Activated CD4-positive, alpha-beta memory T cell treated with anti-CD3 and anti-CD28 coated beads for 36 hours (primary cell): ENCODE results near the gene TAF1C. TPM values are rescaled to one million over a fixed set of nuclear protein-coding genes. Genes with fewer than 3 reads are reported as not detected.

ENCODE experiments used
- CTCF ChIA-PET: fragments of 350-600 bp; sonication (Branson Sonifier 250); formaldehyde crosslinking; loops from one replicate; lab custom pipeline; 2021; ENCODE audit warnings: antibody characterized with exemption, inconsistent platforms; lab: Charles Lee
- POLR2A ChIA-PET: fragments of 350-600 bp; sonication (Branson Sonifier 250); formaldehyde crosslinking; loops from one replicate; lab custom pipeline; 2021; ENCODE audit warnings: antibody characterized with exemption; lab: Charles Lee
- DNase-seq: peaks from one replicate; pipeline ENCODE4 v3.0.0-alpha.2; 2020
- H3K27ac Mint-ChIP-seq: one replicate; pipeline ENCODE4 v1.8.0; 2021; ENCODE audit warnings: mixed read lengths
- H3K27me3 Mint-ChIP-seq: one replicate; pipeline ENCODE4 v1.8.0; 2021; ENCODE audit warnings: mixed read lengths
- H3K36me3 Mint-ChIP-seq: one replicate; pipeline ENCODE4 v1.8.0; 2021; ENCODE audit warnings: mixed read lengths
- H3K4me1 Mint-ChIP-seq: one replicate; pipeline ENCODE4 v1.8.0; 2021; ENCODE audit warnings: low read depth, mixed read lengths
- H3K4me3 Mint-ChIP-seq: one replicate; pipeline ENCODE4 v1.8.0; 2021; ENCODE audit warnings: mild to moderate bottlenecking, mixed read lengths
- H3K9me3 Mint-ChIP-seq: one replicate; pipeline ENCODE4 v1.8.0; 2021; ENCODE audit warnings: mixed read lengths
- intact Hi-C: fragments of 100-400 bp; cut with micrococcal nuclease; formaldehyde crosslinking; loops from one replicate; pipeline ENCODE4 v1.15.1; 2023
- total RNA-seq, 2 experiments: library from RNA; stranded (reverse); gene quantifications; one replicate each; pipeline ENCODE4 v1.2.3, GENCODE V29; 2021

The TAF1C gene
- 10 to 100 TPM; 44.7 to 48.1 TPM for total RNA-seq

GRCh38 chr16:84186685-84187437 lies at the start of gene TAF1C:
Gene TAF1C (minus strand): TSS chr16:84187057. CDS start chr16:84184988, 2,069 bp downstream.
- CTCF ChIA-PET, result interaction anchor here (0.6 to 5.2 kb wide), 43 partner anchors 8 to 320 kb away, joined by 3 to 103 read pairs (median 4); partner anchors contain the start of genes DNAAF1, HSDL1 and MBTPS1
- Mint-ChIP-seq H3K4me1 (peaks cover 22% of the 10 kb centered on the region), H3K4me3 (peak within 1 kb of the TSS; percentile 96), H3K27ac (peak within 1 kb of the TSS; percentile 86), H3K36me3 (peaks cover 8% of the 10 kb centered on the region), H3K9me3 (no peaks in the 10 kb centered on the region), H3K27me3 (no peaks in the 10 kb centered on the region)
- peak; percentile 94 for DNase-seq
- POLR2A ChIA-PET, result interaction anchor here (2.0 kb wide), 1 partner anchor 70 kb away, joined by 11 read pairs; the partner anchor contains the start of gene MBTPS1
- intact Hi-C loops, result loop anchor here (1.0 to 10.0 kb wide), 6 partner anchors 10 to 1710 kb away; partner anchors contain the start of genes IRF8, MEAK7 and OSGIN1

- Mint-ChIP-seq H3K27ac (no peak overlapping the region), H3K4me3 (no peak overlapping the region)
- intact Hi-C loops, result no loop called here
These were observed 47.7 kb upstream of the TAF1C start for GRCh38 chr16:84234321-84235241.

GRCh38 chr16:84233748-84234147 lies 46.9 kb upstream of the TAF1C start:
- H3K4me1 Mint-ChIP-seq, result no peaks in the 10 kb centered on the region
- H3K27me3 Mint-ChIP-seq, result peaks cover 4% of the 10 kb centered on the region
- no peak for DNase-seq
- no peak overlapping the region for H3K4me3 Mint-ChIP-seq
- no peaks in the 10 kb centered on the region for H3K9me3 Mint-ChIP-seq
- H3K27ac Mint-ChIP-seq, result no peak overlapping the region
- POLR2A ChIA-PET, result interaction anchor here (0.6 kb wide), 1 partner anchor 10 kb away, joined by 3 read pairs; no protein-coding TSS in a partner anchor
- CTCF ChIA-PET, result no interaction called here
- intact Hi-C loops, result no loop called here
- no peaks in the 10 kb centered on the region for H3K36me3 Mint-ChIP-seq

More at GRCh38 chr16:84234321-84235241, 47.7 kb upstream of the TAF1C start:
- ChIA-PET CTCF (no interaction called here), POLR2A (interaction anchor here (0.6 kb wide), 1 partner anchor 9 kb away, joined by 3 read pairs; no protein-coding TSS in a partner anchor)
- H3K27me3 Mint-ChIP-seq, result peaks cover 7% of the 10 kb centered on the region
- H3K36me3 Mint-ChIP-seq, result no peaks in the 10 kb centered on the region
- H3K4me1 Mint-ChIP-seq, result no peaks in the 10 kb centered on the region
- H3K9me3 Mint-ChIP-seq, result no peaks in the 10 kb centered on the region
- no peak for DNase-seq

GRCh38 chr16:84232969-84233368 lies 46.1 kb upstream of the TAF1C start:
- no peak overlapping the region for H3K27ac Mint-ChIP-seq
- intact Hi-C loops, result no loop called here
- CTCF ChIA-PET, result interaction anchor here (1.0 kb wide), 1 partner anchor 45 kb away, joined by 3 read pairs; no protein-coding TSS in a partner anchor

GRCh38 chr16:84232060-84232459 lies 45.2 kb upstream of the TAF1C start:
- no peak overlapping the region for H3K4me3 Mint-ChIP-seq
- CTCF ChIA-PET, result interaction anchor here (0.7 to 1.0 kb wide), 2 partner anchors 45 to 59 kb away, joined by 3 read pairs; no protein-coding TSS in a partner anchor
- no peaks in the 10 kb centered on the region for H3K36me3 Mint-ChIP-seq
- H3K27ac Mint-ChIP-seq, result no peak overlapping the region
- peaks cover 10% of the 10 kb centered on the region for H3K27me3 Mint-ChIP-seq
- no peak for DNase-seq
- POLR2A ChIA-PET, result no interaction called here
- intact Hi-C loops, result no loop called here
- H3K4me1 Mint-ChIP-seq, result no peaks in the 10 kb centered on the region
- no peaks in the 10 kb centered on the region for H3K9me3 Mint-ChIP-seq

More at GRCh38 chr16:84232969-84233368, 46.1 kb upstream of the TAF1C start:
- no peak for DNase-seq
- Mint-ChIP-seq H3K4me1 (no peaks in the 10 kb centered on the region), H3K9me3 (no peaks in the 10 kb centered on the region), H3K27me3 (peaks cover 5% of the 10 kb centered on the region), H3K36me3 (no peaks in the 10 kb centered on the region), H3K4me3 (no peak overlapping the region)
- POLR2A ChIA-PET, result no interaction called here

GRCh38 chr16:84229471-84229870 lies 42.6 kb upstream of the TAF1C start:
- H3K27ac Mint-ChIP-seq, result no peak overlapping the region
- ChIA-PET CTCF (no interaction called here), POLR2A (no interaction called here)
- H3K4me3 Mint-ChIP-seq, result no peak overlapping the region
- no peaks in the 10 kb centered on the region for H3K9me3 Mint-ChIP-seq
- no peaks in the 10 kb centered on the region for H3K4me1 Mint-ChIP-seq
- peaks cover 24% of the 10 kb centered on the region for H3K27me3 Mint-ChIP-seq
- intact Hi-C loops, result no loop called here
- DNase-seq, result no peak
- H3K36me3 Mint-ChIP-seq, result no peaks in the 10 kb centered on the region

- Mint-ChIP-seq H3K36me3 (no peaks in the 10 kb centered on the region), H3K4me3 (no peak overlapping the region), H3K4me1 (no peaks in the 10 kb centered on the region), H3K27ac (no peak overlapping the region), H3K27me3 (peaks cover 25% of the 10 kb centered on the region), H3K9me3 (no peaks in the 10 kb centered on the region)
- DNase-seq, result no peak
- POLR2A ChIA-PET, result no interaction called here
- intact Hi-C loops, result no loop called here
- CTCF ChIA-PET, result no interaction called here
These were observed 41.5 kb upstream of the TAF1C start for GRCh38 chr16:84228256-84228838.

- intact Hi-C loops, result no loop called here
- Mint-ChIP-seq H3K4me3 (no peak overlapping the region), H3K9me3 (no peaks in the 10 kb centered on the region), H3K27me3 (peaks cover 25% of the 10 kb centered on the region), H3K4me1 (no peaks in the 10 kb centered on the region), H3K27ac (no peak overlapping the region), H3K36me3 (no peaks in the 10 kb centered on the region)
- CTCF ChIA-PET, result no interaction called here
- DNase-seq, result no peak
- POLR2A ChIA-PET, result no interaction called here
These were observed 40.7 kb upstream of the TAF1C start for GRCh38 chr16:84227548-84227947.

GRCh38 chr16:84226026-84226425 lies 39.2 kb upstream of the TAF1C start:
- POLR2A ChIA-PET, result no interaction called here
- CTCF ChIA-PET, result no interaction called here
- H3K4me1 Mint-ChIP-seq, result no peaks in the 10 kb centered on the region
- H3K36me3 Mint-ChIP-seq, result no peaks in the 10 kb centered on the region
- H3K9me3 Mint-ChIP-seq, result no peaks in the 10 kb centered on the region
- no peak overlapping the region for H3K27ac Mint-ChIP-seq
- DNase-seq, result no peak
- intact Hi-C loops, result no loop called here
- H3K4me3 Mint-ChIP-seq, result no peak overlapping the region
- H3K27me3 Mint-ChIP-seq, result peaks cover 22% of the 10 kb centered on the region

GRCh38 chr16:84225571-84225970 lies 38.7 kb upstream of the TAF1C start:
- Mint-ChIP-seq H3K27ac (no peak overlapping the region), H3K36me3 (no peaks in the 10 kb centered on the region), H3K4me1 (no peaks in the 10 kb centered on the region), H3K4me3 (no peak overlapping the region), H3K27me3 (peaks cover 22% of the 10 kb centered on the region), H3K9me3 (no peaks in the 10 kb centered on the region)
- intact Hi-C loops, result no loop called here
- ChIA-PET POLR2A (no interaction called here), CTCF (no interaction called here)
- no peak for DNase-seq

GRCh38 chr16:84225126-84225525 lies 38.3 kb upstream of the TAF1C start:
- peaks cover 22% of the 10 kb centered on the region for H3K27me3 Mint-ChIP-seq
- no peaks in the 10 kb centered on the region for H3K36me3 Mint-ChIP-seq
- ChIA-PET POLR2A (no interaction called here), CTCF (no interaction called here)
- DNase-seq, result no peak
- H3K9me3 Mint-ChIP-seq, result no peaks in the 10 kb centered on the region
- intact Hi-C loops, result no loop called here
- H3K4me3 Mint-ChIP-seq, result no peak overlapping the region
- H3K4me1 Mint-ChIP-seq, result no peaks in the 10 kb centered on the region
- no peak overlapping the region for H3K27ac Mint-ChIP-seq
